Activated CD4-positive, alpha-beta memory T cell treated with anti-CD3 and anti-CD28 coated beads for 36 hours (primary cell): ENCODE results near the gene CCDC93. TPM values are rescaled to one million over a fixed set of nuclear protein-coding genes. Genes with fewer than 3 reads are reported as not detected.

Experiments used
- total RNA-seq, 2 experiments: library from RNA; stranded (reverse); gene quantifications; one replicate each; pipeline ENCODE4 v1.2.3, GENCODE V29; 2021

CCDC93 gene
- total RNA-seq, 2 experiments from 2014 or later: 24.9 to 27.3 TPM

Other genes with a start within 250 kb of the CCDC93 start
- gene DDX18, start 199.4 kb downstream of the CCDC93 start, total RNA-seq: 100 to 1,000 TPM; 118 to 124 TPM
- gene INSIG2, start 74.4 kb upstream of the CCDC93 start, total RNA-seq: 10 to 100 TPM; 35.0 to 40.2 TPM